NCI-H510A (cell line): Measurements from ENCODE around the gene THAP4.
A peak's percentile ranks its signal among the peaks of the same experiment; 100 is the strongest.

Experiments
- DNase-seq: peaks from one replicate; lab custom pipeline; 2025; lab: John Stamatoyannopoulos, UW

Gene THAP4

GRCh38 chr2:241637018-241637794 is at the start of gene THAP4, which contains the start of gene ATG4B:
Gene THAP4 (minus strand): TSS chr2:241637158. CDS start chr2:241637017, 141 bp downstream.
Gene ATG4B (plus strand): TSS chr2:241637693. CDS start chr2:241637715, 22 bp downstream.
- peak; percentile 75 for DNase-seq

- DNase-seq = no peak
These were observed 49.3 kb upstream of the THAP4 start for GRCh38 chr2:241686324-241686649.

GRCh38 chr2:241680827-241681599 is 44.1 kb upstream of the THAP4 start:
- DNase-seq = no peak

GRCh38 chr2:241680044-241680443 is 43.1 kb upstream of the THAP4 start:
- no peak for DNase-seq

GRCh38 chr2:241678784-241679540 is 42.0 kb upstream of the THAP4 start:
- no peak for DNase-seq

GRCh38 chr2:241678307-241678706 is 41.3 kb upstream of the THAP4 start:
- DNase-seq = no peak

- no peak for DNase-seq
These were observed 40.4 kb upstream of the THAP4 start for GRCh38 chr2:241677392-241677791.

- DNase-seq = no peak
These were observed 39.7 kb upstream of the THAP4 start for GRCh38 chr2:241676665-241677064.

GRCh38 chr2:241675885-241676284 is 38.9 kb upstream of the THAP4 start:
- DNase-seq = no peak

DNA sequence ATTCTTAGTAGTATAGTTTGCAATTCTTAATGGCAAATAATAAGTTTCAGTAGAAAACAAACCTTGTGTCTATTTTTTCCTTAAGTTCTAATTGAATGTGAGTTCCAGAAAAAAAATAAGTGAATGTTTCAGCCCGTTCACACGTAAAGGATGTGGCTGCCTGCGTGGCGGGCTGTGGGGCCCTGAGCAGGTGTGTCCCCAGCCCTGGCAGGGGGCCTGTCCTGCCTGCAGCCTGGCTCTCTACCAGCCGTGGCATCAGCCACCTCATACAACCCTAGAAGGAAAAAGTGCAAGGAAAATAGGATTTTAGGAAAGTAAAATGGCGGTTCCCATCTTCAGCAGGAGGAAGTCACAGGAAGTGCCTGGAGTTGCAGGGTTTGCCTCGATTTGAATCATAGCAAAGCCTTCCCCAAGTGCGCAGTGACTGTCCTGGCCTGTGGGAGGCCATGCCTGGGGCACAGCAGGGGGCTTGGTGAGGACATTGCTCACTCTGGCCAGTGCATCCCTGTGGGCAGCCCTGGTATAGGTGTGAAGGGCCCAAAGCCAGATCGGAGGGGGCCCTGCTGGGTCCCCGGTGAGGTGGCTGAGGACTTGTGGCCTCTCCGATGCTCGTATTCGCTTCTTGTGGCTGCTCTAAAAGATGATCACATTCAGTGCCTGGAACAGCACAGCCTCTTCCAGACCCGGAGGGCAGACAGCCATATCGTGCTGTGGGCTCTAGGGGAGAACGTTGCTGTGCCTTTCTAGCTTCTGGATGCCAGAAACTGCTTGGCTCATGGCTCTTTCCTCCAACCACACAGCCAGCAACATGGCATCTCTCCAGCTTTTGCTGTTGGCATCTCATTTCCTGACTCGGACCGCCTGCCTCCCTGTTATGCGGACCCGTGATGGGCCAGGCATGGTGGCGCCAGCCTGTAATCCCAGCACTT is 37.1 kb upstream of the THAP4 start:
- DNase-seq = no peak

DNA sequence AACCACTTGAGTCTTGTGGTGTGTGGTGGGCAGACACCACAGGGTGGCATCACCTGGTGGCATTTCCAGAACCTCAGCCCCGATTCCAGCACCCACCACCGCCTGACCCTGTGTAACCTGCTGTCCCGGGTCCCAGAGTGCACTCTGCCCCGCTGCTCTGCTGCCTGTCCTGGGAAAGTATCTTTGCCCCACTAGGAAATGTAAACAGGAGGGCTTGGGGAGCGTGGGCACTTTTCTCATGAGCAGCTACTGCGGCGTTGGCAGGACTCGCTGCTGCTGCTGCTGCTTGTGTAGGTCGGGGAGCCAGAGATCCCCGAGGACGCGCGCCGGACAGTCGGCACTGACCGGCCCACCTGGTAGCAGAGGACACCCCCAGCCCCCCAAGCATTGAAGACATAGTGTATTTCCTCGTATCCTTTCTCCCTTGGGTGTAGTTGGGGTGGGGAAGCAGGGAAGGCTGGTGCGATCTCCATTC is 36.3 kb upstream of the THAP4 start:
- no peak for DNase-seq

GRCh38 chr2:241672243-241673188 is 35.6 kb upstream of the THAP4 start:
- no peak for DNase-seq

GRCh38 chr2:241671457-241672240 is 34.7 kb upstream of the THAP4 start:
- DNase-seq = no peak

DNA sequence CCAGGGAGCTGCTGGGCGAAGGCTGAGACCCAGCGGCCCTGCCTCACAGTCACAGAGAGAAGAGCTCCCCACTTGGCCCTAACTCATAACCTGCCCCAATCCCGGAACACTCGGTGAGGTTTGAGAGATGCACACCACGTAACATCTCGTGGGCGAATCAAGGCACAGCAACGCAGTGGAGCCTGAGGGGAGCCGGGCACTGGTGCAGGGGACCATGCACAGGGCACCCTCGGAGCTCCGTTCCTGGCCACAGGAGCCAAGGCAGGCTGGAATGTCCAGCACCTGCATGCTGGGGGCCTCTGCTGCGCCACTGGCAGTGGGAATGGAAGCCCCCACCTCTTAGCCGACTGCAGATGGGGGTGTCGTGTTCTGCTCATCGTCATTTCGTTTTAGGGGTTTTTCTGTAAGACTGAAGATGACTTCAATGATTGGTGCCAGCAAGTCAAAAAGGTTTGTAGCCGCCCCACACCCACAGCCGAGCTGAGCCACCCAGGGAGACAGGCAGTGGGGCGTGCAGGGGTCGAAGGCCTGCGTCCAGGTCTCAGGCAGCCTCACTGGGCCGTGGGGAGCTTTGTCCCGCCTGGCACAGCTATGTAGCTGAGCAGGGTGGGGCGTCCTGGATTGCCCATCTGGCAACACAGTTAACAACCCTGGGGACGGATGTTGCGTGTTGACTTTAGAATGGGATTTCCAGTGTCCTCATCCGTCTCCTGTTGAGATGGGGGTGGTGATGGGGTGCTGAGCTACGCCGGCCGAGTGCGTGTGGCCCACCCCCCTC is 33.6 kb upstream of the THAP4 start:
- no peak for DNase-seq

DNA sequence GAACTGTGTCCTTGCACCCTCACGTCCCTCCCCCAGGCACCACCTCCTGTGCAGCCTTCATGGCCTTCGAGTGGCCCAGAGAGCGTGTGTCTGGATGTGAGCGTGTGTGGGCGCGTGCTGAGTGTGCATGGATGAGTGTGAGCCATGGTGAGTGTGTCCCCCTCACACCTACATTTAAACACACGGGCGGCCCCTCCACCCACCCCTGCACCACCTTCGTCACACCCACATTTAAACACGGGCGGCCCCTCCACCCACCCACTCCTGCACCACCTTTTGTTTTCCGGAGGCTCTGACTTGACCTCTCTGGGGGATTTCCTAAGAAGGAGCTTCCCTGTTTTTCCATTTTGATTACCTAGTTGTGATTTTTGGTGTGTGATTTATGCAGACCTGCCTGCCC is 31.9 kb upstream of the THAP4 start:
- no peak for DNase-seq

- DNase-seq = no peak
These were observed 31.4 kb upstream of the THAP4 start for GRCh38 chr2:241668354-241668753.

DNA sequence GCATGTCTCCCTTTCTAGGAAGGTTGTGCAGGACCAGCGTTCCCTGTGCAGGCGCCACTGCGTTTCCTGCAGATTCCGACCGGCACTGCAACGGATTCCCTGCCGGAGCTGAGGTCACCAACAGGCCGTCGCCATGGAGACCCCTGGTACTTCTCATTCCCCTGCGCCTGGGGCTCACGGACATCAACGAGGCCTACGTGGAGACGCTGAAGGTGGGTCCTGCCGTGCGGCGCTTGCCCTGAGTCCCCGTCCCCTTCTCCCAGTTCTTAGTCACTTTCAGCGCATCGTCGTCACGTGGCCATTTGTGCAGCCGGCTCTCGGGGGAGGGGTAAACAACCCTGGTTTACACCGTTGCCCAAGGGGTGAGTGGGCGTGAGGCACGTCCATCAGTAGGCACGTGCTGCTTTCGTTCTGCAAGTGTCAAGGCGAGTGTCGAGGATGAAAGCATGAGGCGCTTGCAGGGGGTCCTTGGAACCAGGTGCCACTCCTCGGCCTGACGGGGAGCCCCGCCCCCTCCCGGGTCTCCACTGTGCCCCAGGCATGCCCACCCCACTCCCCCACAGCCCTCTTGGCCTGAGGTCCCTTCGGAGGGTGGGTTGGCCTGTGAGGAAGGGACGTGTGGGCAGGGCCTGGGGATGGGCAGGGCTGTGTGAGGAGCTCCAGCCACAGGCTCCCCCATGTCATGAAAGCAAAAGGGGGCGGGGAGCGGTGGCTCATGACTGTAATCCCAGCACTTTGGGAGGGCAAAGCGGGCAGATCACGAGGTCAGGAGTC is 29.9 kb upstream of the THAP4 start:
- DNase-seq = no peak
